Measurements from ENCODE around the gene TMEM184B. TPM values are rescaled to one million over a fixed set of nuclear protein-coding genes. Genes with fewer than 3 reads are reported as not detected.
A peak's percentile ranks its signal among the peaks of the same experiment; 100 is the strongest.

TMEM184B gene
- total and polyA plus RNA-seq, 8 donors: 10.0 to 110 (median 34.0) TPM

DNA sequence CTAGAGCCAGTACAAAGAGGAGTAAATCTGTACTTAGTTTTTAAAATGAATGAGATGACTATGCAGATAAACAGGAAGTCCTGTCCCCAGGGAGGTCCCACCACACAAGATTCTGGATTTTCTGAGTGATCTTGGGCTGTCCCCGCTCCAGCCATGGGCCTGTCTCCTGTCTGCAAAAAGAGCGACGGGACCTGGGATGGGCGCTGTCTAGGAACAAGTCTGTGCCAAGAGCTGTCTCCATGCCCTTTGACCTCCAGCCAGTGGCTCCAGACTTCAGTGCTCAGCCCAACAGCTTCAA, 38.5 kb upstream of the TMEM184B start:
- intact Hi-C loops (cut with DNase I; ENCODE audit: low total_unique reads): no loop called here
- no peak for TF ChIP-seq POLR2AphosphoS5 (IDR thresholded peaks at IDR 0.05)
- no peak for TF ChIP-seq EP300 (IDR thresholded peaks at IDR 0.05)
- TF ChIP-seq POLR2A (IDR thresholded peaks at IDR 0.05): no peak
- TF ChIP-seq, protein P1, sequence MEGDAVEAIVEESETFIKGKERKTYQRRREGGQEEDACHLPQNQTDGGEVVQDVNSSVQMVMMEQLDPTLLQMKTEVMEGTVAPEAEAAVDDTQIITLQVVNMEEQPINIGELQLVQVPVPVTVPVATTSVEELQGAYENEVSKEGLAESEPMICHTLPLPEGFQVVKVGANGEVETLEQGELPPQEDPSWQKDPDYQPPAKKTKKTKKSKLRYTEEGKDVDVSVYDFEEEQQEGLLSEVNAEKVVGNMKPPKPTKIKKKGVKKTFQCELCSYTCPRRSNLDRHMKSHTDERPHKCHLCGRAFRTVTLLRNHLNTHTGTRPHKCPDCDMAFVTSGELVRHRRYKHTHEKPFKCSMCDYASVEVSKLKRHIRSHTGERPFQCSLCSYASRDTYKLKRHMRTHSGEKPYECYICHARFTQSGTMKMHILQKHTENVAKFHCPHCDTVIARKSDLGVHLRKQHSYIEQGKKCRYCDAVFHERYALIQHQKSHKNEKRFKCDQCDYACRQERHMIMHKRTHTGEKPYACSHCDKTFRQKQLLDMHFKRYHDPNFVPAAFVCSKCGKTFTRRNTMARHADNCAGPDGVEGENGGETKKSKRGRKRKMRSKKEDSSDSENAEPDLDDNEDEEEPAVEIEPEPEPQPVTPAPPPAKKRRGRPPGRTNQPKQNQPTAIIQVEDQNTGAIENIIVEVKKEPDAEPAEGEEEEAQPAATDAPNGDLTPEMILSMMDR (IDR thresholded peaks at IDR 0.05): no peak
- Histone ChIP-seq H3K36me3 (peaks cover 3 to 44% (median 32%) of the 10 kb centered on the region in 4 donors), H3K4me3 (no peak overlapping the region), H3K27ac (peak overlapping the region in 4 of 5 donors; percentile 97 to 99 (median 98)), H3K27me3 (no peaks in the 10 kb centered on the region), H3K9me3 (no peaks in the 10 kb centered on the region), H3K4me1 (peaks cover 68 to 99% (median 85%) of the 10 kb centered on the region in 4 donors)
- DNase-seq: peak in 1 of 2 donors; percentile 37
- 48 to 77% (median 68%) methylated on average over 4 of the region's 4 CpGs for WGBS, 5 donors

- DNase-seq: no peak
- H3K9me3 ChIP-seq: no peaks in the 10 kb centered on the region
- no peak for TF ChIP-seq POLR2AphosphoS5 (IDR thresholded peaks at IDR 0.05)
- no peak for TF ChIP-seq EP300 (IDR thresholded peaks at IDR 0.05)
- TF ChIP-seq, protein P1 (IDR thresholded peaks at IDR 0.05): no peak
- TF ChIP-seq POLR2A (IDR thresholded peaks at IDR 0.05): no peak
- H3K4me1 ChIP-seq: peaks cover 74 to 100% (median 88%) of the 10 kb centered on the region in 4 donors
- 63 to 73% (median 67%) methylated on average over 16 to 18 of the region's 18 CpGs for WGBS, 5 donors
- peak overlapping the region; percentile 15 to 99 (median 98) for H3K27ac ChIP-seq
- H3K27me3 ChIP-seq: no peaks in the 10 kb centered on the region
- H3K4me3 ChIP-seq: peak overlapping the region in 1 of 4 donors; percentile 15
- H3K36me3 ChIP-seq: peaks cover 3 to 44% (median 32%) of the 10 kb centered on the region in 4 donors
- intact Hi-C loops (cut with DNase I; ENCODE audit: low total_unique reads): no loop called here
Observed at GRCh38 chr22:38310518-38311322, 37.9 kb upstream of the TMEM184B start.

GRCh38 chr22:38309614-38310517, 37.1 kb upstream of the TMEM184B start:
- intact Hi-C loops (cut with DNase I; ENCODE audit: low total_unique reads): no loop called here
- H3K4me1 ChIP-seq: peaks cover 70 to 100% (median 86%) of the 10 kb centered on the region in 4 donors
- 40 to 54% (median 45%) methylated on average over 16 to 18 of the region's 18 CpGs for WGBS, 5 donors

GRCh38 chr22:38308791-38309498, 36.1 kb upstream of the TMEM184B start:
- Histone ChIP-seq H3K9me3 (no peaks in the 10 kb centered on the region), H3K36me3 (peaks cover 3 to 49% (median 39%) of the 10 kb centered on the region in 4 donors), H3K4me3 (no peak overlapping the region), H3K4me1 (peaks cover 70 to 100% (median 86%) of the 10 kb centered on the region in 4 donors), H3K27me3 (no peaks in the 10 kb centered on the region), H3K27ac (peak overlapping the region in 4 of 5 donors; percentile 97 to 99 (median 98))
- TF ChIP-seq EP300 (IDR thresholded peaks at IDR 0.05) (no peak), POLR2A (IDR thresholded peaks at IDR 0.05) (no peak), POLR2AphosphoS5 (IDR thresholded peaks at IDR 0.05) (no peak)
- TF ChIP-seq, protein P1 (IDR thresholded peaks at IDR 0.05): no peak
- intact Hi-C loops (cut with DNase I; ENCODE audit: low total_unique reads): no loop called here
- 70 to 78% (median 71%) methylated on average over 9 to 10 of the region's 10 CpGs for WGBS, 5 donors
- no peak for DNase-seq

More at GRCh38 chr22:38309614-38310517, 37.1 kb upstream of the TMEM184B start:
- peak overlapping the region in 1 of 4 donors; percentile 15 for H3K4me3 ChIP-seq
- H3K36me3 ChIP-seq: peaks cover 3 to 44% (median 32%) of the 10 kb centered on the region in 4 donors
- H3K9me3 ChIP-seq: no peaks in the 10 kb centered on the region
- no peak for DNase-seq
- TF ChIP-seq POLR2AphosphoS5 (IDR thresholded peaks at IDR 0.05) (peak in 1 of 3 donors; percentile 43), POLR2A (IDR thresholded peaks at IDR 0.05) (no peak)
- H3K27me3 ChIP-seq: no peaks in the 10 kb centered on the region
- peak overlapping the region; percentile 15 to 99 (median 98) for H3K27ac ChIP-seq

Measured in stomach (tissue), 9 donors.